Fibroblast of skin of scalp (primary cell): ENCODE results near the gene GLI3.

ENCODE experiments used
- DNase-seq: peaks from one replicate; pipeline ENCODE4 v3.0.0-alpha.2; 2013

GLI3 gene

DNA sequence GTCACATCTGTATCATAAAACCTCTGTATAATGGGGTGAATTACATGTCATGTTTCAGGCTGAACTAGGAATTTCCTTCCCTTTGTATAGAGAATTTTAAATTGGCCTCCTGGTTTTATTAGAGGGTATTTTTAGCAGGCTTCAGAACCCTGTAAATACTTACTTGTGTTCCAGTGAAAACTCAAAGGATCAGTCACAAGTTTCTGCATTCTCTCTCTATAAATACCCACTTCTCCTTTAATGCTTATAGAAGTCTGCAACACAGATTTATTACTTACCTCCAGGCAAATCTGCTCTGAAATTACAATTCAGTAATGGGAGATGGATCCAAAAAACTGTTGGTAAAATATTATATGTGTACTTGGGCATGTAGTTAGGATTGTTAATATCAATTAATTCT, 161.6 kb downstream of the GLI3 start:
- no peak for DNase-seq

DNA sequence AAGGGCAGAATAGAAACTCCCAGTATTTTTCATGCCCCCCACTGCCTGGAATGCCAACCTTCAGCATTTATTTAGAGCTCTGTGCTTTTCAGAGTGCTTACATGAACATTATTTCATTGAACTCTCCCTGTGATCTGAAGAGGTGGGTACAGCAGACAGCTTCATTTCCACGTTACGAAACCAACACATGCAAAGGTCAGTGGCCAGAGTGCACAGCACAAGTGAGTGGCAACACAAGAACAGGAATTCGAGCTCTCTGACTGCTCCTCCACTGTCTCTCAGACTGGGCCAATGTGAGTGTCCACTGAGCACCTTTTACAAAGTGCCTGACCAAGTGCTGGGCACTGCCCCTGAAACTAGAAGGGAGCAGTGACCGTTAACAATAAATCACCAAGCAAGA, 162.9 kb downstream of the GLI3 start:
- no peak for DNase-seq

DNA sequence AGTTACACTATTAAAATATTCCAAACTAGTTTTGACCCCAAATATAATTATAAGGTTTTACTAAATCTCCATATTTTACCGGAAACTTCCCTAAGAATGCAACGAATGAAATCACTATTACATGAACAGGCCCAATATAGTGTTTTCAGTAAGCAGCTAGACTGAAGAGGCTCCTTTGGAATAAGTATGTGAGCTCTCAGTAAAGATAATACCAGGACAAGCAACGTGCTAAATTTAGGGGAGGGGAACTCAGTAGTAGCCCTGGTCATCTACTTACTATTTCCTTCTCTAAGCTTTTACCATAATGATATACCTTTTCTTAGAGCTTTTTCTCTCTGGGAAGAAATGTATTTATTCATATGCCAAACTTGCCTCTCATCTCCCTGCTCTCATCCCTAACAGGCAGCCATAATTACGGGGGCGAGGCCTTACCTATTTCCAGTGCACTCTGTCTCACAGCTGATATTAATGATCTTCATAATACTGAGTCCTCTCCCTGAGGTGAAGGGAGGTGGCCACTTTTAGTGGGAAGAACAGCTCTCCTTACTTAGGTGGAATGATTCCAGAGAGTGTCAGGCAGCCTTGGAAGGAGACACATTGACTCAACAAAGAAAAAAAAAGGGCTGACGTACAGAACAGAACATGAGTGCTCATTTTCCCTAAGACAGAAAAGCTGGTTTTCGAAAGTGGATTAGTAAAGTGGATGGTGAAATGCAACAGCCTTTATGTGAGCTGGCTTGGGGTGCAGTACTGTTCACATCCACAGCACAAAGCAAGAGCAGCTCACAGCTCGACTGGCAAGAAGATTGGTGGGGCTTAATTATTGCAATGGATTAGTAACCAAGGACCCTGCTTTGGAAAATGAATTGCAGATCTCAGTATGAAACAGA, 165.4 kb downstream of the GLI3 start:
- DNase-seq: no peak

DNA sequence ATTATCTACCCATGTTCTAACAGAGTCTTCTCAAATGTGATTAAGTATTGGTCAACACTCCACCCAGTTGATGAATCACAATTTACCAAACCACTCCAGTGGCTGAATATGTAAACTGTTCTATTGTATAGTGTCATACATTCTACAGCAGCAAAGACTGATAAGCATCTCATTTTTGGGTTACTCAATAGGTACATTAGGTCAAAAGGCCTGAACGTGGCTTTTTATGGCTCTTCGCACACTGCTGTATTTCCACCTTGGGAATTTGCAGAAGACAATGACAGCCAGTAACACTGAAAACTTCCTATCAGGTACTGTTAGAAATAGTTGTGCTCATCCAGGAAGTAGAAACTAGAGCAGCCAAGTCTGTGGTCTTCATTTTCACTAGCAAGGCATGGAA, 166.9 kb downstream of the GLI3 start:
- no peak for DNase-seq

DNA sequence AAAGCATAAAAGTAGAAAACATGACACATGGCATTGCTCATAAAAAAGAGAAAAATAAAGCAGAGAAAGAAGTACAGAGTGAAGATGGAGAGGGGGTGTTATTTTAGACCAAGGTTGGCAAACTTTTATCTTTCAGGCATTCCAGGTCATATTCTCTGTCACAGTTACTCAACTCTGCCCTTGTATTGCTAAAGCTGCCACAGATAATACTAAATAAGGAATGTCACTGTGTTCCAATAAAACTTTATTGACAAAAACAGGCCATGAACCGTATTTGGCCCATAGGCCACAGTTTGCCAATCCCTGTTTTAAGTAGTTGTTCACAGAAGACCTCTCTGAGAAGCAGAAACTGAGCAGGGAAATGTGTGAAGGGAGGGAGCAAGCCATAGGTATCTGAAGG, 167.4 kb downstream of the GLI3 start:
- DNase-seq: no peak

- DNase-seq: no peak
These were observed 168.3 kb downstream of the GLI3 start for GRCh38 chr7:42068554-42069280.

- DNase-seq: peak; percentile 62
These were observed 171.1 kb downstream of the GLI3 start for GRCh38 chr7:42065942-42066341.

DNA sequence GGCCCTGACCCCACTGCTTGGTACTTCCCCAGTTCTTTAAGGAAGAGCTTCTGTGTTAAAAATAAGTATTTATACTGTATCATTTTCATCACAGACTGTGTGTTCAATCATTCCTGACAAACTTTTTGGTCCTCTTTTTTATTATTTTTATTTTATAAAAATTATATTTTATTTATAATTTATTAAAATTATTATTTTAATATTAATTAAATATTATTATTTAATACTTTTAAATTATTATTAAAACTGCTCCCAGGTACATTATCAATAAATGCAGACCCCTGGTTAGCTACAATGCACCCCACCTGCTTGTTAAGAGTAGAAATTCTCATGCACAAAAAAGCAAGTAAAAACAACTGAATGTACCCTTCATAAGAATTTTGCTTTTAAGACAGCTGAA, 172.0 kb downstream of the GLI3 start:
- DNase-seq: no peak

- DNase-seq: no peak
These were observed 172.5 kb downstream of the GLI3 start for GRCh38 chr7:42064534-42064933.

- no peak for DNase-seq
These were observed 177.7 kb downstream of the GLI3 start for GRCh38 chr7:42059275-42059674.

GRCh38 chr7:42057331-42057730, 179.7 kb downstream of the GLI3 start:
- DNase-seq: no peak

DNA sequence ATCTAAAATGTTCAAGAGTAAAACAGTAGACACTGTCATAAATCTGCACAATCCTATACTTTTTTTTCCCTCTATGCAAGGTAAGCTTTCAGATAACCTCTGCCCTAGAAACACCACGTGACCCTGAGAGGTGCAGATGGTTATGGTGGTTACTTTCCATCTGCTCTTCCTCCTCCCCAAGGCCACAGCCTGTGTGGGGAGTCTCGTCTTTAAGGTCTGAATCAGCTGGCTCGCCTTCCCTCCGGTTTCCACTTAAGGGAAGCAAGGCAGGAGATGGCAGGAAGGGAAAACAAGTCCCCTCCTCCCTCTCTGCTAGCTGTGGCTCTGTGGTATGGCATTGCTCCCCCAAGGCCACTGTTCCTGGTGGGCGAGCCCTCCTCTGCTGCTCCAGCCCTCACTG, 181.8 kb downstream of the GLI3 start:
- DNase-seq: no peak

DNA sequence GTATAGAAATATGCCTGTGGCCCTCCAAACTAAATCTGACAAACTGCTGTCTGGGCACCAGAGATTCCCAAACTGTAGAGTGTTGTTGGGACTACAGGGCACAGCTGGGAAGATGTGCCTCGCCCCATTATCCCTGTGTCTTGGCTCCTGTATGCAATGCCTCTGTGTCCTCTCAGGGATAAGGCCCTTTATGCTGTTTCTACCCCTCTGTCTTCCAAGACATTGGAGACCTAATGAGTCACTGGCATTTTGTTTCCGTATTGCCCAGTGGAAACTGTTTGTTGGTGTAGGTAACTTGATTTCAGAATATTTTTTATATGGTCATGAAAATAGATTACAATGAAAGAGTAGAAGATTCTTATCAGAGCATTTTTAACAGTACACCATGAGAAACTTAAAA, 183.2 kb downstream of the GLI3 start:
- no peak for DNase-seq

- DNase-seq: no peak
These were observed 187.2 kb downstream of the GLI3 start for GRCh38 chr7:42049761-42050160.

DNA sequence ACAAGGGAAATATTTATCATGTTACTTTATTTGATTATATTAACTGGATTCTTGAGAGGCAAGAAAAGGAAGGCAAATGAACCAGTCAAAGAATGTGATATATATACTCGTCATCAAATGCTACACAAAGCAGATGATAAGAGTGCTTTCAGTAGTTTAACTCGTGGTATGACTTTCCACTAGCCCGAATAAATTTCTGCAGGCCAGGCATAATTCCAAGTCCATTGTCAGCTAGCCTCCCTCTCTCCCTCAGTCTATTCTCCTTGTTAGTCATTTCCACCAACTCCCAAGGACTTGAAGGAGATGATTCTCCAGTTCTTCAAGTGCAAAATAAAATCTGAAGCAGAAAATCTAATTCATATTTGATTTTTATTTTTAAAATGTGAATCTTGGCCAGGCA, 190.5 kb downstream of the GLI3 start:
- DNase-seq: no peak

DNA sequence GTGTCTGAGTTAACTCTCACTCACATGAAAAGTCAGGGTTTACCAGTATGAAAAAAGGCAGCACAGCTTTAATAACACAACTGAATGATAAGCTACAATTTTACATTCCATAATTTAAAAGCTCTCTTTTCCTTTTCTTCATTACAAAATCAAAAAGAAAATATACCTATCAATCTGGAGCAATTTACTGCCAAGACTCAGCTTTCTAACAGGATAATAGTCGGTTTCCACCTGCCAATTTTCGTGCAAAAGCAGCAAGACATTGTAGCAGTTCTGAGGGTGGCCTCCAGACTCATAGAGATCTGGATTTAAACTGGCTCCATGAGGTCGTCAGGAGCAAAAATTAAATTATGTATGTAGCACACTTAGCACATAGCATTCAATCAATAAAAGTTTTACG, 191.0 kb downstream of the GLI3 start:
- DNase-seq: no peak

GRCh38 chr7:42039921-42040320, 197.1 kb downstream of the GLI3 start:
- DNase-seq: no peak

DNA sequence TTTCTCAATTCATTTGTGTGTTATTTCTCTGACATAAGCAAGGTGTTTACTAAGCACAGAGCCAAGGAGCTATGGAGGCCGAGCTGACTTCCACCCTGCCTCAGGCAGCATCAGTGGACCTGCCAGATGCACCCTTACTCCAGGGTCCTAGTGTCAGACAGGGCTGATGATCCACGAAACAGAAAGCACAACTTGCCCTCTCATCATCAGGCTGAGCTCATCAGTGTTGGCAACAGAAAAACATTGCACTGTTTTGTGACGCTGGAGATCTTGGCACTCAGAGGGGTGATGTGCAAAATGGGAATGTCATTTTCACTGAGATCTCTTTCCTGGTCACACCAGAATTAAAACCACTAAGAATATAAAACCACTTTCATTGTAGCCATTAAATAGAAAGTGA, 201.8 kb downstream of the GLI3 start:
- DNase-seq: no peak

- DNase-seq: no peak
These were observed 203.5 kb downstream of the GLI3 start for GRCh38 chr7:42033480-42033879.

DNA sequence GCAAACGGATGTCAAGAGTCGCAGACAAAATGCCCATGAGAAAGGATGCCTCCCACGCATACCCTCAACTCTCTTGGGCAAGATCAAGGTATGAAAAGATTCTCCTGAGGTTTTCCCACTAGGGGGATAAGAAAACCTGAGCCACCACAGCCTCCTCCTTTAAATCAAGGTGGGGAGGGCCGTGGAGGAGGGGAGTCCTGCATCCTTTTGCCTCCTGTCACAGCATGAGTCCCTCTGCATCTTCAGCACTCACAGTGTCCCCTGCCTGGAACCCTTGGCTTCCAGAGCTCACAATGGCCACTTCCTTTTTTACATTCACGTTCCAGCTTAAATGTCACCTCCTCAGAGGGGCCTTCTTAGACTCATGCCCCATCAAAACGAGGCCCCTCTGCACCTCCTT, 207.6 kb downstream of the GLI3 start:
- DNase-seq: no peak

GRCh38 chr7:42027521-42027920, 209.5 kb downstream of the GLI3 start:
- no peak for DNase-seq

DNA sequence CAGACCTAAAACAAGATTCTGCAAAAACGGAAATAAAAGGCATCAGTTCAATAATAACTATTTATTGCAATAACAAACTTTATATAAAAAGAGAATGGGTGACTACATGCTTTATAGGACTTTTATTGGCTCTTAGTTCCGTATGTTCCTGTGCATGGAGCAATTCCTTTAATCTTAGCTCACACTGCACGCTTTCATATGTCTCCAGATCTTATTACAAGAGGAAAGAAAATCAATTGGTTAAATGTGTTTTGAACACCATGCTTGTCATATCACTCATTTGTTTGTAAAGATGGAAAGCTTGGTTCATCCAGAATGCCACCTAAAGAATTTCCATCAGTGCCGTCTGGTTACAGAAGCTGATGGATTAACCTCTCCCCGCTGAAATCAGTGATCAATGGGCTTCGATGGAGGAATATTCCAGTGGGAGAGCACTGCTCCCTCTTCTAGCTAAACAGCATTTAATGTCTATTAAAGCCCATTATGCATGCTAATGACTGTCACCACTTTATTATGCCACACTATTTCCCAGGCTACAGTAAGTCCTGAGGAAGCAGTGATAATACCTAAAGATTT, 210.3 kb downstream of the GLI3 start:
- no peak for DNase-seq

- no peak for DNase-seq
These were observed 211.2 kb downstream of the GLI3 start for GRCh38 chr7:42025635-42026375.
